Stromal cell of bone marrow (primary cell): ENCODE data around the gene RGSL1.

ENCODE experiments used
- DNase-seq: peaks from one replicate; pipeline ENCODE4 v3.0.0-alpha.2; 2012; ENCODE audit warnings: low read depth

The RGSL1 gene

GRCh38 chr1:182549346-182549745 lies 99.4 kb downstream of the RGSL1 start:
- no peak for DNase-seq

GRCh38 chr1:182549811-182550210 lies 99.9 kb downstream of the RGSL1 start:
- DNase-seq, result no peak

- DNase-seq, result no peak
These were observed 102.6 kb downstream of the RGSL1 start for GRCh38 chr1:182552527-182552926.

- DNase-seq, result no peak
These were observed 105.5 kb downstream of the RGSL1 start for GRCh38 chr1:182555493-182555892.

GRCh38 chr1:182556279-182556678 lies 106.3 kb downstream of the RGSL1 start:
- DNase-seq, result no peak

- no peak for DNase-seq
These were observed 110.5 kb downstream of the RGSL1 start for GRCh38 chr1:182560392-182560984.

- no peak for DNase-seq
These were observed 111.5 kb downstream of the RGSL1 start for GRCh38 chr1:182561456-182561855.

- no peak for DNase-seq
These were observed 113.1 kb downstream of the RGSL1 start for GRCh38 chr1:182563095-182563494.

GRCh38 chr1:182564406-182565004 lies 114.6 kb downstream of the RGSL1 start:
- no peak for DNase-seq

GRCh38 chr1:182565537-182565936 lies 115.6 kb downstream of the RGSL1 start:
- no peak for DNase-seq

GRCh38 chr1:182567629-182568028 lies 117.7 kb downstream of the RGSL1 start:
- no peak for DNase-seq

GRCh38 chr1:182568647-182569284 lies 118.8 kb downstream of the RGSL1 start:
- no peak for DNase-seq

GRCh38 chr1:182569939-182570610 lies 120.1 kb downstream of the RGSL1 start:
- no peak for DNase-seq

- DNase-seq, result no peak
These were observed 120.6 kb downstream of the RGSL1 start for GRCh38 chr1:182570611-182570970.

- no peak for DNase-seq
These were observed 124.2 kb downstream of the RGSL1 start for GRCh38 chr1:182574156-182574555.

- peak; percentile 31 for DNase-seq
These were observed 125.7 kb downstream of the RGSL1 start for GRCh38 chr1:182575540-182576149.

- no peak for DNase-seq
These were observed 130.8 kb downstream of the RGSL1 start for GRCh38 chr1:182580736-182581135.

- DNase-seq, result no peak
These were observed 134.8 kb downstream of the RGSL1 start for GRCh38 chr1:182584746-182585145.

GRCh38 chr1:182586380-182586779 lies 136.4 kb downstream of the RGSL1 start:
- DNase-seq, result no peak

GRCh38 chr1:182587093-182587492 lies 137.1 kb downstream of the RGSL1 start:
- DNase-seq, result no peak

GRCh38 chr1:182587666-182588499 lies 137.9 kb downstream of the RGSL1 start:
- DNase-seq, result no peak
